Left lung (tissue), 10 donors: ENCODE data around the gene TEDC2. TPM values are rescaled to one million over a fixed set of nuclear protein-coding genes. Genes with fewer than 3 reads are reported as not detected.

Experiments used
- ATAC-seq: fragments of 200-7000 bp; cut with Tn5 transposase; one replicate; pipeline ENCODE4 v1.9.1; 2020; ENCODE audit warnings: moderate library complexity
- DNase-seq, 4 donors: peaks; one replicate each; pipeline ENCODE4 v3.0.0-alpha.2; 2013 to 2020
- H3K27ac ChIP-seq, 2 donors: fragments of 200-600 bp; sonication (generic) in 1 of 2; one replicate each; pipeline versions ENCODE4 v1.5.0 to v1.8.0; 2020 to 2021
- H3K27me3 ChIP-seq, 2 donors: fragments of 200-600 bp; sonication (generic) in 1 of 2; one replicate each; pipeline versions ENCODE4 v1.5.0 to v1.8.0; 2020 to 2021
- H3K36me3 ChIP-seq, 2 donors: fragments of 200-600 bp; sonication (generic) in 1 of 2; one replicate each; pipeline versions ENCODE4 v1.5.0 to v1.8.0; 2020 to 2021
- H3K4me1 ChIP-seq, 2 donors: fragments of 200-600 bp; one replicate each; pipeline ENCODE4 v1.8.0; 2021
- H3K4me3 ChIP-seq, 2 donors: fragments of 200-600 bp; sonication (generic) in 1 of 2; one replicate each; pipeline versions ENCODE4 v1.5.0 to v1.8.0; 2020 to 2021; ENCODE audit warnings: mild to moderate bottlenecking in 1 of 2
- H3K9me3 ChIP-seq, 2 donors: fragments of 200-600 bp; sonication (generic) in 1 of 2; one replicate each; pipeline versions ENCODE4 v1.5.0 to v1.8.0; 2020 to 2021
- CTCF ChIP-seq, 2 donors: fragments of 200-600 bp; sonication (generic) in 1 of 2; IDR thresholded peaks; one replicate each; pipeline versions ENCODE4 v1.5.0 to v1.8.0; 2021; ENCODE audit warnings: antibody characterized with exemption in 2 of 2
- intact Hi-C, 2 donors: fragments of 100-400 bp; cut with DNase I; formaldehyde crosslinking; loops; one replicate each; pipeline versions ENCODE4 v1.11.2 to v1.14.2; 2022
- polyA plus RNA-seq, 6 donors: library from polyadenylated mRNA; unstranded; fragments of 120-200 nt; gene quantifications; one replicate each; pipeline ENCODE4 v1.2.1, GENCODE V29; 2013; ENCODE audit not compliant: insufficient read length in 6 of 6
- total RNA-seq, 2 donors: library from RNA; stranded (reverse); fragmentation: NEBNext Ultra II Directional; extraction: Animal tissue kit (Norgen Biotek cat#: 25700); gene quantifications; one replicate each; pipeline ENCODE4 v1.2.1, GENCODE V29; 2021
- donor health status: DM: no; HTN: yes; CAD: no.
- donor health status: DM: no; HTN: no; CAD: no.

The TEDC2 gene
- total and polyA plus RNA-seq, 8 donors = 4.0 to 10.9 (median 8.3) TPM

- H3K4me3 ChIP-seq = no peak overlapping the region
- peaks cover 0 to 5% of the 10 kb centered on the region in 2 donors for H3K36me3 ChIP-seq
- no peak overlapping the region for H3K27ac ChIP-seq
- ATAC-seq (no peak), DNase-seq (no peak)
- intact Hi-C loops = no loop called here
- no peak for TF ChIP-seq CTCF (IDR thresholded peaks at IDR 0.05)
- H3K4me1 ChIP-seq = peaks cover 37 to 68% of the 10 kb centered on the region in 2 donors
- H3K9me3 ChIP-seq = no peaks in the 10 kb centered on the region
- H3K27me3 ChIP-seq = no peaks in the 10 kb centered on the region
Observed at GRCh38 chr16:2482249-2482648, 22.3 kb downstream of the TEDC2 start.

GRCh38 chr16:2482708-2483534, 23.0 kb downstream of the TEDC2 start:
- no peak overlapping the region for H3K4me3 ChIP-seq

DNA sequence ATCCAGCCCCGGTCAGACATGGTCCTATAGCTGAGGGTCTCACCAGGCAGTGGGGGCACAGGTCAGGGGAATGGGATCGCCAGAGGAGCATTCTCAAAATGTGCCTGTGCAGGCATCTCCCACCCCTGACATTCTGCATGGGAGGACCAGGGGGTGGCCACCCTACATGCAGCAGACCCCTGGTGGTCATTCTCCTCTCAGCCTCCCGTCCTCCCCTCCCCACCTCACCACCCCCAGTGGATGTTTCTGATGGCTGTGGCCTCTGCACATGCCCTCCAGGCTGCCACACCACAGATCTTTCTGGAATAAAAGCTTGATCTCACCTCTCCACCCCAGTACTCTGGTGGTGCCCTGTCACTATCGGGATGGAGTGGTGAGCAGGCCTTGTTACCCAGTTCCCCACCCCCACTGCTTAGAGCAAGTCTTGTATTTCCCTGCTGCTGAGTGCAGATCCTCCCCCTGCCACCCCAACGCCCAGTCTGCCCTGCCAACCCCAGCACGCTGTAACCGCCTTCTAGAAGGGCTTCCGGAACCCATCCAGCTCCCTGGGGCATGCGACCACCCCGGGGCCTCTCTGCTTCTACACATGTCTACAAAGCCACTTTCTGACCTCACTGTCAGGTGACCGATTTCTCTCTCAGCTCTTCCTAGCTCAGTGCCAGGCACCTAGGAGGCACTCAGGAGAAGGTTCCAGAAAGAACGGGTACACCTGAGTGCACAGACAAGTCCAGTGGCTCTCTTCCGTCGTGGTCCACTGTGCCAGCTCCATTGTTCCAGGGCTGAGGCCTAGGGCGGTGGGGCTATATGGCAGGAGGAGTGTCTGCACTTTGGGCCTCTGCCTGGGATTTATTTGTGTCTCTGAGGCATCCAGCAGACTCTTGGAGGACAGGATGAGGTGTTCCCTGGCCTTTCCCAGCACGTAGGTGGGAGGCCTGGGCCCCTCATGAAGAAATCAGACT, 24.3 kb downstream of the TEDC2 start:
- intact Hi-C loops = no loop called here
- H3K4me1 ChIP-seq = peaks cover 29 to 73% of the 10 kb centered on the region in 2 donors
- no peak overlapping the region for H3K27ac ChIP-seq

More at GRCh38 chr16:2482708-2483534, 23.0 kb downstream of the TEDC2 start:
- ATAC-seq = peak; percentile 35
- TF ChIP-seq CTCF (IDR thresholded peaks at IDR 0.05) = no peak
- Histone ChIP-seq H3K27ac (peak overlapping the region in 1 of 2 donors; percentile 45), H3K9me3 (no peaks in the 10 kb centered on the region), H3K27me3 (no peaks in the 10 kb centered on the region), H3K4me1 (peaks cover 34 to 68% of the 10 kb centered on the region in 2 donors), H3K36me3 (peaks cover 0 to 5% of the 10 kb centered on the region in 2 donors)
- intact Hi-C loops = no loop called here
- DNase-seq = peak in 1 of 4 donors; percentile 77

DNA sequence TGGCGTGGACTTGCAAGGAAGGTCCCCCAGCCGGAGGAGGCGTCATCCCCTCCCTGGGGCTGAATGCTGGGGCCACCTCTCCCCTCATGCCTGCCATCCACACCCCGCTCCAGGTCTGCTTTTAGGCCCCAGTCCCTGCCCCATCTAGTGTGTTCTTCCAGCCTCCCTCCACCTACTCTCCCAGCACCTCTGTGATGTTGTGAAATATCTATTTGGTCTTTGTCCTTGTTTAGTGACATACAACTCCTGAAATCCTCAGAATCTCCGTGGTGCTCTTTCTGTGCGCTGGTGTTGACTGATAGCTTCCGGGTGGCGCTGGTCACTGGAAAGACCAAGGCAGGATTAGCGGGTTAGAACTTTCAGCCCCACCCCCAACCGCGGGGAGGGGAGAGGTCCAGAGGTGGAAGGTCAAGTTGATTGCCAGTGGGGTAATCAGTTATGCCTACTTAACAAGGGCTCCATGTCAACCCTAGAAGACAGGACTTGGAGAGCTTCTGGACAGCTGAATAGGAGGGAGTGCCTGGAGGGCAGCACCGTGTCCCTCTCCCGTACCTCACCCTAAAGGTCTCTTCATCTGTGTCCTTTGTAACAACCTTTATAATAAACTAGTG, 25.1 kb downstream of the TEDC2 start:
- DNase-seq = no peak
- no peaks in the 10 kb centered on the region for H3K27me3 ChIP-seq
- no peak for ATAC-seq
- no peak for TF ChIP-seq CTCF (IDR thresholded peaks at IDR 0.05)
- no peaks in the 10 kb centered on the region for H3K9me3 ChIP-seq
- H3K4me1 ChIP-seq = peaks cover 29 to 73% of the 10 kb centered on the region in 2 donors
- intact Hi-C loops = no loop called here
- H3K27ac ChIP-seq = peak overlapping the region in 1 of 2 donors; percentile 24
- no peak overlapping the region for H3K4me3 ChIP-seq
- peaks cover 0 to 6% of the 10 kb centered on the region in 2 donors for H3K36me3 ChIP-seq

More for the DNA sequence above, 24.3 kb downstream of the TEDC2 start:
- Histone ChIP-seq H3K9me3 (no peaks in the 10 kb centered on the region), H3K36me3 (peaks cover 0 to 5% of the 10 kb centered on the region in 2 donors), H3K4me3 (no peak overlapping the region), H3K27me3 (no peaks in the 10 kb centered on the region)
- ATAC-seq = no peak
- DNase-seq = no peak
- TF ChIP-seq CTCF (IDR thresholded peaks at IDR 0.05) = no peak
